GM23338 (cell line): ENCODE measurements around the gene EXOC6B. TPM values are rescaled to one million over a fixed set of nuclear protein-coding genes. Genes with fewer than 3 reads are reported as not detected.

Source experiments
- ATAC-seq: fragments of 200-7000 bp; cut with Tn5 transposase; 3 replicates; pipeline ENCODE4 v1.9.1; 2020
- DNase-seq: peaks from one replicate; pipeline ENCODE4 v3.0.0-alpha.2; 2015; ENCODE audit warnings: low spot score
- H2AFZ ChIP-seq: fragments of 200-600 bp; sonication (generic); 2 replicates; pipeline ENCODE4 v1.8.0; 2016; ENCODE audit warnings: antibody characterized with exemption, mild to moderate bottlenecking, moderate library complexity
- H3F3A ChIP-seq: fragments of 200-600 bp; sonication (generic); replicated peaks from 2 replicates; pipeline ENCODE4 v1.8.0; 2017; ENCODE audit warnings: antibody characterized with exemption, mixed run types, low read depth
- H3K27ac ChIP-seq: fragments of 200-600 bp; sonication (generic); 2 replicates; pipeline ENCODE4 v1.6.1; 2016; ENCODE audit warnings: low read depth
- H3K27me3 ChIP-seq: fragments of 200-600 bp; sonication (generic); 2 replicates; pipeline ENCODE4 v1.8.0; 2016; ENCODE audit warnings: mild to moderate bottlenecking, mixed run types, moderate library complexity; ENCODE audit not compliant: insufficient read depth
- H3K36me3 ChIP-seq: fragments of 200-600 bp; sonication (generic); 2 replicates; pipeline ENCODE4 v1.8.0; 2016; ENCODE audit warnings: mild to moderate bottlenecking; ENCODE audit not compliant: insufficient read depth
- H3K4me1 ChIP-seq: fragments of 200-600 bp; sonication (generic); 2 replicates; pipeline ENCODE4 v1.8.0; 2016; ENCODE audit warnings: mild to moderate bottlenecking, moderate library complexity; ENCODE audit not compliant: insufficient read depth
- H3K4me2 ChIP-seq: fragments of 200-600 bp; sonication (generic); 2 replicates; pipeline ENCODE4 v1.7.1; 2017; ENCODE audit warnings: mixed run types
- H3K4me3 ChIP-seq: fragments of 200-600 bp; sonication (generic); 2 replicates; pipeline ENCODE4 v1.6.1; 2016; ENCODE audit warnings: mixed run types
- H3K79me2 ChIP-seq: fragments of 200-600 bp; sonication (generic); replicated peaks from 2 replicates; pipeline ENCODE4 v1.8.0; 2017; ENCODE audit warnings: mild to moderate bottlenecking; ENCODE audit not compliant: insufficient read depth
- H3K9me2 ChIP-seq: fragments of 200-600 bp; sonication (generic); 2 replicates; pipeline ENCODE4 v1.8.0; 2017; ENCODE audit not compliant: insufficient read depth
- H4K20me1 ChIP-seq: fragments of 200-600 bp; sonication (generic); replicated peaks from 2 replicates; pipeline ENCODE4 v1.8.0; 2017; ENCODE audit warnings: mild to moderate bottlenecking; ENCODE audit not compliant: insufficient read depth
- H3K27ac Mint-ChIP-seq: 2 replicates; pipeline ENCODE4 v1.8.0; 2020; ENCODE audit warnings: inconsistent platforms, mild to moderate bottlenecking, moderate library complexity, mixed read lengths
- H3K27me3 Mint-ChIP-seq: 3 replicates; pipeline ENCODE4 v1.8.0; 2022; ENCODE audit warnings: low read depth, mild to moderate bottlenecking, moderate library complexity, mixed read lengths, inconsistent platforms; ENCODE audit not compliant: insufficient read depth, poor library complexity
- H3K36me3 Mint-ChIP-seq: 3 replicates; pipeline ENCODE4 v1.8.0; 2021; ENCODE audit warnings: low read depth, mild to moderate bottlenecking, inconsistent platforms, moderate library complexity, mixed read lengths
- H3K4me1 Mint-ChIP-seq: 3 replicates; pipeline ENCODE4 v1.8.0; 2020; ENCODE audit warnings: mild to moderate bottlenecking, inconsistent platforms, mixed read lengths
- H3K4me3 Mint-ChIP-seq: 3 replicates; pipeline ENCODE4 v1.8.0; 2021; ENCODE audit warnings: moderate library complexity, mild to moderate bottlenecking, inconsistent platforms, mixed read lengths
- H3K9me3 Mint-ChIP-seq: 3 replicates; pipeline ENCODE4 v1.8.0; 2020; ENCODE audit warnings: moderate library complexity, mild to moderate bottlenecking, inconsistent platforms, mixed read lengths
- CREB1 ChIP-seq: fragments of 250-450 bp; sonication (Bioruptor Pico); IDR thresholded peaks from 2 replicates; pipeline ENCODE4 v1.5.0; 2020; ENCODE audit warnings: low read depth, mild to moderate bottlenecking, moderate library complexity
- EZH2 ChIP-seq: fragments of 200-600 bp; sonication (generic); IDR thresholded peaks from one replicate; pipeline ENCODE4 v1.8.0; 2017; ENCODE audit warnings: antibody characterized with exemption, mild to moderate bottlenecking, low read depth; ENCODE audit not compliant: unreplicated experiment
- EZH2phosphoT487 ChIP-seq: fragments of 200-600 bp; sonication (generic); IDR thresholded peaks from one replicate; pipeline ENCODE4 v1.8.1; 2018; ENCODE audit warnings: antibody characterized with exemption; ENCODE audit not compliant: unreplicated experiment
- JUNB ChIP-seq: IDR thresholded peaks from one replicate; pipeline ENCODE4 v1.6.1; 2016; ENCODE audit warnings: antibody characterized with exemption; ENCODE audit not compliant: unreplicated experiment
- NANOG ChIP-seq: IDR thresholded peaks from 2 replicates; pipeline ENCODE4 v1.6.1; 2016; ENCODE audit warnings: antibody characterized with exemption, borderline replicate concordance
- POLR2AphosphoS5 ChIP-seq: IDR thresholded peaks from 2 replicates; pipeline ENCODE4 v1.6.1; 2016; ENCODE audit warnings: antibody characterized with exemption, low read depth
- STAT1 ChIP-seq: IDR thresholded peaks from one replicate; pipeline ENCODE4 v1.6.1; 2016; ENCODE audit warnings: antibody characterized with exemption; ENCODE audit not compliant: unreplicated experiment
- ZNF114 ChIP-seq: fragments of 250-450 bp; sonication (Bioruptor Pico); IDR thresholded peaks from 2 replicates; pipeline ENCODE4 v1.5.0; 2020; ENCODE audit warnings: mild to moderate bottlenecking, moderate library complexity
- ZNF331 ChIP-seq: fragments of 250-450 bp; sonication (Bioruptor Pico); IDR thresholded peaks from 2 replicates; pipeline ENCODE4 v1.5.0; 2020; ENCODE audit warnings: low read depth, mild to moderate bottlenecking, moderate library complexity
- polyA plus RNA-seq: library from polyadenylated mRNA; unstranded; fragments of >200 nt; fragmentation: Nextera tagmentation; extraction: Ambion mirVana; gene quantifications from 2 replicates; pipeline ENCODE4 v1.2.1, GENCODE V29; 2016
- total RNA-seq: library from RNA; depleted of rRNA; stranded (reverse); fragments of >200 nt; shearing (Covaris generic); gene quantifications from 2 replicates; pipeline ENCODE4 v1.2.3, GENCODE V29; 2014
- TF ChIP-seq, protein P1 (sequence below): IDR thresholded peaks from one replicate; pipeline ENCODE4 v1.6.1; 2018; ENCODE audit warnings: antibody characterized with exemption; ENCODE audit not compliant: unreplicated experiment
- TF ChIP-seq, protein P2 (sequence below), 2 experiments: fragments of 200-600 bp in 1 of 2; sonication (generic) in 1 of 2; conservative IDR thresholded peaks; 2 replicates each; pipeline versions ENCODE4 v1.5.1 to v1.6.1; 2016 to 2017; ENCODE audit warnings: antibody characterized with exemption in 2 of 2, low read depth in 2 of 2, mild to moderate bottlenecking in 2 of 2, moderate library complexity in 1 of 2
- TF ChIP-seq, protein P3 (sequence below): fragments of 250-450 bp; sonication (Bioruptor Pico); IDR thresholded peaks from 2 replicates; pipeline ENCODE4 v1.5.0; 2020; ENCODE audit warnings: mild to moderate bottlenecking, moderate library complexity
- TF ChIP-seq, protein P4 (sequence below): IDR thresholded peaks from 2 replicates; pipeline ENCODE4 v1.6.1; 2016; ENCODE audit warnings: antibody characterized with exemption

The EXOC6B gene
- total and polyA plus RNA-seq, 2 experiments from 2014 or later = 7.2 to 45.9 TPM

DNA sequence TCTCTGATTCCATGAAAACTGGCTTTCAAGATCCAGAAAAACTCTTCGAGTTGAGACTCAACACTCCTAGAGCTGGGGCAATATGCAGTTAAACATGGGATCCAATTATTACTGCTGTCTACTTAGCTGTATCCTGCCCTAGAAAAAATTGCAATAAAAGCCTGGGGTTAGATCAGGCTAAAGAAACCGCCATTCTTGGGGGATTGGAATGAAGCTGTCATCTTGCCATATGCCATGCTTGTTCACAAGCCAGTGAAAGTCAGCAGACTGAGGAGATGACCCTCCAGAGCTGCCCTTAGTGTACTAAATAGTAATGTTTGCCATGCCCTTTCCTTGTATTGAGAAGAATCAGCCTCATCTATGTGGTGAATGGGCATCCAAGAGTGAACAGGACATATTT lies 647.3 kb downstream of the EXOC6B start:
- H3K4me3 Mint-ChIP-seq = no peak overlapping the region
- Histone ChIP-seq H2AFZ (no peak overlapping the region), H3K9me2 (no peaks in the 10 kb centered on the region), H3K4me2 (no peak overlapping the region), H3K4me1 (peaks cover 8% of the 10 kb centered on the region), H4K20me1 (no peaks in the 10 kb centered on the region; the same call in 1 of the 2 replicates), H3K27ac (no peak overlapping the region), H3F3A (no peaks in the 10 kb centered on the region), H3K27me3 (no peaks in the 10 kb centered on the region), H3K36me3 (no peaks in the 10 kb centered on the region), H3K79me2 (no peaks in the 10 kb centered on the region), H3K4me3 (no peak overlapping the region)
- TF ChIP-seq, protein P1, sequence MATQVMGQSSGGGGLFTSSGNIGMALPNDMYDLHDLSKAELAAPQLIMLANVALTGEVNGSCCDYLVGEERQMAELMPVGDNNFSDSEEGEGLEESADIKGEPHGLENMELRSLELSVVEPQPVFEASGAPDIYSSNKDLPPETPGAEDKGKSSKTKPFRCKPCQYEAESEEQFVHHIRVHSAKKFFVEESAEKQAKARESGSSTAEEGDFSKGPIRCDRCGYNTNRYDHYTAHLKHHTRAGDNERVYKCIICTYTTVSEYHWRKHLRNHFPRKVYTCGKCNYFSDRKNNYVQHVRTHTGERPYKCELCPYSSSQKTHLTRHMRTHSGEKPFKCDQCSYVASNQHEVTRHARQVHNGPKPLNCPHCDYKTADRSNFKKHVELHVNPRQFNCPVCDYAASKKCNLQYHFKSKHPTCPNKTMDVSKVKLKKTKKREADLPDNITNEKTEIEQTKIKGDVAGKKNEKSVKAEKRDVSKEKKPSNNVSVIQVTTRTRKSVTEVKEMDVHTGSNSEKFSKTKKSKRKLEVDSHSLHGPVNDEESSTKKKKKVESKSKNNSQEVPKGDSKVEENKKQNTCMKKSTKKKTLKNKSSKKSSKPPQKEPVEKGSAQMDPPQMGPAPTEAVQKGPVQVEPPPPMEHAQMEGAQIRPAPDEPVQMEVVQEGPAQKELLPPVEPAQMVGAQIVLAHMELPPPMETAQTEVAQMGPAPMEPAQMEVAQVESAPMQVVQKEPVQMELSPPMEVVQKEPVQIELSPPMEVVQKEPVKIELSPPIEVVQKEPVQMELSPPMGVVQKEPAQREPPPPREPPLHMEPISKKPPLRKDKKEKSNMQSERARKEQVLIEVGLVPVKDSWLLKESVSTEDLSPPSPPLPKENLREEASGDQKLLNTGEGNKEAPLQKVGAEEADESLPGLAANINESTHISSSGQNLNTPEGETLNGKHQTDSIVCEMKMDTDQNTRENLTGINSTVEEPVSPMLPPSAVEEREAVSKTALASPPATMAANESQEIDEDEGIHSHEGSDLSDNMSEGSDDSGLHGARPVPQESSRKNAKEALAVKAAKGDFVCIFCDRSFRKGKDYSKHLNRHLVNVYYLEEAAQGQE = no peak
- no peak for TF ChIP-seq NANOG
- TF ChIP-seq JUNB = no peak
- TF ChIP-seq, protein P2, sequence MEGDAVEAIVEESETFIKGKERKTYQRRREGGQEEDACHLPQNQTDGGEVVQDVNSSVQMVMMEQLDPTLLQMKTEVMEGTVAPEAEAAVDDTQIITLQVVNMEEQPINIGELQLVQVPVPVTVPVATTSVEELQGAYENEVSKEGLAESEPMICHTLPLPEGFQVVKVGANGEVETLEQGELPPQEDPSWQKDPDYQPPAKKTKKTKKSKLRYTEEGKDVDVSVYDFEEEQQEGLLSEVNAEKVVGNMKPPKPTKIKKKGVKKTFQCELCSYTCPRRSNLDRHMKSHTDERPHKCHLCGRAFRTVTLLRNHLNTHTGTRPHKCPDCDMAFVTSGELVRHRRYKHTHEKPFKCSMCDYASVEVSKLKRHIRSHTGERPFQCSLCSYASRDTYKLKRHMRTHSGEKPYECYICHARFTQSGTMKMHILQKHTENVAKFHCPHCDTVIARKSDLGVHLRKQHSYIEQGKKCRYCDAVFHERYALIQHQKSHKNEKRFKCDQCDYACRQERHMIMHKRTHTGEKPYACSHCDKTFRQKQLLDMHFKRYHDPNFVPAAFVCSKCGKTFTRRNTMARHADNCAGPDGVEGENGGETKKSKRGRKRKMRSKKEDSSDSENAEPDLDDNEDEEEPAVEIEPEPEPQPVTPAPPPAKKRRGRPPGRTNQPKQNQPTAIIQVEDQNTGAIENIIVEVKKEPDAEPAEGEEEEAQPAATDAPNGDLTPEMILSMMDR (conservative IDR thresholded peaks at IDR 0.05; ENCODE audit: low read depth in 2 of 2) = no peak
- no peak for TF ChIP-seq CREB1 (CRISPR knock-in tag)
- TF ChIP-seq, protein P3, sequence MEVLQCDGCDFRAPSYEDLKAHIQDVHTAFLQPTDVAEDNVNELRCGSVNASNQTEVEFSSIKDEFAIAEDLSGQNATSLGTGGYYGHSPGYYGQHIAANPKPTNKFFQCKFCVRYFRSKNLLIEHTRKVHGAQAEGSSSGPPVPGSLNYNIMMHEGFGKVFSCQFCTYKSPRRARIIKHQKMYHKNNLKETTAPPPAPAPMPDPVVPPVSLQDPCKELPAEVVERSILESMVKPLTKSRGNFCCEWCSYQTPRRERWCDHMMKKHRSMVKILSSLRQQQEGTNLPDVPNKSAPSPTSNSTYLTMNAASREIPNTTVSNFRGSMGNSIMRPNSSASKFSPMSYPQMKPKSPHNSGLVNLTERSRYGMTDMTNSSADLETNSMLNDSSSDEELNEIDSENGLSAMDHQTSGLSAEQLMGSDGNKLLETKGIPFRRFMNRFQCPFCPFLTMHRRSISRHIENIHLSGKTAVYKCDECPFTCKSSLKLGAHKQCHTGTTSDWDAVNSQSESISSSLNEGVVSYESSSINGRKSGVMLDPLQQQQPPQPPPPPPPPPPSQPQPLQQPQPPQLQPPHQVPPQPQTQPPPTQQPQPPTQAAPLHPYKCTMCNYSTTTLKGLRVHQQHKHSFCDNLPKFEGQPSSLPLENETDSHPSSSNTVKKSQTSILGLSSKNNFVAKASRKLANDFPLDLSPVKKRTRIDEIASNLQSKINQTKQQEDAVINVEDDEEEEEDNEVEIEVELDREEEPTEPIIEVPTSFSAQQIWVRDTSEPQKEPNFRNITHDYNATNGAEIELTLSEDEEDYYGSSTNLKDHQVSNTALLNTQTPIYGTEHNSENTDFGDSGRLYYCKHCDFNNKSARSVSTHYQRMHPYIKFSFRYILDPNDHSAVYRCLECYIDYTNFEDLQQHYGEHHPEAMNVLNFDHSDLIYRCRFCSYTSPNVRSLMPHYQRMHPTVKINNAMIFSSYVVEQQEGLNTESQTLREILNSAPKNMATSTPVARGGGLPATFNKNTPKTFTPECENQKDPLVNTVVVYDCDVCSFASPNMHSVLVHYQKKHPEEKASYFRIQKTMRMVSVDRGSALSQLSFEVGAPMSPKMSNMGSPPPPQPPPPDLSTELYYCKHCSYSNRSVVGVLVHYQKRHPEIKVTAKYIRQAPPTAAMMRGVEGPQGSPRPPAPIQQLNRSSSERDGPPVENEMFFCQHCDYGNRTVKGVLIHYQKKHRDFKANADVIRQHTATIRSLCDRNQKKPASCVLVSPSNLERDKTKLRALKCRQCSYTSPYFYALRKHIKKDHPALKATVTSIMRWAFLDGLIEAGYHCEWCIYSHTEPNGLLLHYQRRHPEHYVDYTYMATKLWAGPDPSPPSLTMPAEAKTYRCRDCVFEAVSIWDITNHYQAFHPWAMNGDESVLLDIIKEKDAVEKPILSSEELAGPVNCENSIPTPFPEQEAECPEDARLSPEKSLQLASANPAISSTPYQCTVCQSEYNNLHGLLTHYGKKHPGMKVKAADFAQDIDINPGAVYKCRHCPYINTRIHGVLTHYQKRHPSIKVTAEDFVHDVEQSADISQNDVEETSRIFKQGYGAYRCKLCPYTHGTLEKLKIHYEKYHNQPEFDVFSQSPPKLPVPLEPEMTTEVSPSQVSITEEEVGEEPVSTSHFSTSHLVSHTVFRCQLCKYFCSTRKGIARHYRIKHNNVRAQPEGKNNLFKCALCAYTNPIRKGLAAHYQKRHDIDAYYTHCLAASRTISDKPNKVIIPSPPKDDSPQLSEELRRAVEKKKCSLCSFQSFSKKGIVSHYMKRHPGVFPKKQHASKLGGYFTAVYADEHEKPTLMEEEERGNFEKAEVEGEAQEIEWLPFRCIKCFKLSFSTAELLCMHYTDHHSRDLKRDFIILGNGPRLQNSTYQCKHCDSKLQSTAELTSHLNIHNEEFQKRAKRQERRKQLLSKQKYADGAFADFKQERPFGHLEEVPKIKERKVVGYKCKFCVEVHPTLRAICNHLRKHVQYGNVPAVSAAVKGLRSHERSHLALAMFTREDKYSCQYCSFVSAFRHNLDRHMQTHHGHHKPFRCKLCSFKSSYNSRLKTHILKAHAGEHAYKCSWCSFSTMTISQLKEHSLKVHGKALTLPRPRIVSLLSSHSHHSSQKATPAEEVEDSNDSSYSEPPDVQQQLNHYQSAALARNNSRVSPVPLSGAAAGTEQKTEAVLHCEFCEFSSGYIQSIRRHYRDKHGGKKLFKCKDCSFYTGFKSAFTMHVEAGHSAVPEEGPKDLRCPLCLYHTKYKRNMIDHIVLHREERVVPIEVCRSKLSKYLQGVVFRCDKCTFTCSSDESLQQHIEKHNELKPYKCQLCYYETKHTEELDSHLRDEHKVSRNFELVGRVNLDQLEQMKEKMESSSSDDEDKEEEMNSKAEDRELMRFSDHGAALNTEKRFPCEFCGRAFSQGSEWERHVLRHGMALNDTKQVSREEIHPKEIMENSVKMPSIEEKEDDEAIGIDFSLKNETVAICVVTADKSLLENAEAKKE = no peak
- TF ChIP-seq EZH2phosphoT487 = no peak
- TF ChIP-seq, protein P4, sequence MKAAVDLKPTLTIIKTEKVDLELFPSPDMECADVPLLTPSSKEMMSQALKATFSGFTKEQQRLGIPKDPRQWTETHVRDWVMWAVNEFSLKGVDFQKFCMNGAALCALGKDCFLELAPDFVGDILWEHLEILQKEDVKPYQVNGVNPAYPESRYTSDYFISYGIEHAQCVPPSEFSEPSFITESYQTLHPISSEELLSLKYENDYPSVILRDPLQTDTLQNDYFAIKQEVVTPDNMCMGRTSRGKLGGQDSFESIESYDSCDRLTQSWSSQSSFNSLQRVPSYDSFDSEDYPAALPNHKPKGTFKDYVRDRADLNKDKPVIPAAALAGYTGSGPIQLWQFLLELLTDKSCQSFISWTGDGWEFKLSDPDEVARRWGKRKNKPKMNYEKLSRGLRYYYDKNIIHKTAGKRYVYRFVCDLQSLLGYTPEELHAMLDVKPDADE = no peak
- no peak for TF ChIP-seq EZH2
- TF ChIP-seq STAT1 = no peak
- no peak for TF ChIP-seq POLR2AphosphoS5
- no peak for TF ChIP-seq ZNF114 (CRISPR knock-in tag)
- no peak for TF ChIP-seq ZNF331 (CRISPR knock-in tag)
- DNase-seq (no peak), ATAC-seq (no peak)
- H3K9me3 Mint-ChIP-seq = no peaks in the 10 kb centered on the region
- H3K4me1 Mint-ChIP-seq = peaks cover 10% of the 10 kb centered on the region
- H3K27me3 Mint-ChIP-seq = peaks cover 3% of the 10 kb centered on the region
- H3K27ac Mint-ChIP-seq = no peak overlapping the region
- H3K36me3 Mint-ChIP-seq = peaks cover 2% of the 10 kb centered on the region; the same call in 1 of the 3 replicates
